ENCODE data around the gene GPSM3. TPM values are rescaled to one million over a fixed set of nuclear protein-coding genes. Genes with fewer than 3 reads are reported as not detected.

Gene GPSM3
- total and polyA plus RNA-seq, 7 donors = 1.5 to 5.1 (median 2.7) TPM

- intact Hi-C loops (cut with DNase I) = loop anchor here in 1 of 2 donors (5.0 kb wide), 1 partner anchor 48 kb away; the partner anchor contains the start of gene ATF6B
- Histone ChIP-seq H3K36me3 (ENCODE audit: insufficient read depth in 1 of 2, low read depth in 1 of 2) (peaks cover 0 to 17% of the 10 kb centered on the region in 2 donors), H3K9me3 (no peaks in the 10 kb centered on the region), H3K4me1 (peaks cover 30% of the 10 kb centered on the region), H3K27ac (peak overlapping the region; percentile 87), H3K4me3 (peak overlapping the region; percentile 92), H3K27me3 (ENCODE audit: insufficient read depth in 3 of 3, low read length in 2 of 3) (no peaks in the 10 kb centered on the region)
- 6 to 17% (median 9%) methylated on average over 2 of the region's 2 CpGs for WGBS, 3 donors
- no peak for TF ChIP-seq CTCF (IDR thresholded peaks at IDR 0.05)
- ATAC-seq (no peak), DNase-seq (no peak)
These were observed 17.1 kb downstream of the GPSM3 start for GRCh38 chr6:32175322-32175710.

- H3K4me3 ChIP-seq = peak overlapping the region; percentile 92
- peaks cover 25% of the 10 kb centered on the region for H3K4me1 ChIP-seq
- DNase-seq (no peak), ATAC-seq (no peak)
- intact Hi-C loops (cut with DNase I) = no loop called here
- 74 to 85% (median 77%) methylated on average over 1 of the region's 1 CpG for WGBS, 3 donors
- no peak for TF ChIP-seq CTCF (IDR thresholded peaks at IDR 0.05)
- no peaks in the 10 kb centered on the region for H3K9me3 ChIP-seq
- no peaks in the 10 kb centered on the region for H3K27me3 ChIP-seq (ENCODE audit: insufficient read depth in 3 of 3, low read length in 2 of 3)
- H3K27ac ChIP-seq = no peak overlapping the region
- peaks cover 0 to 18% of the 10 kb centered on the region in 2 donors for H3K36me3 ChIP-seq (ENCODE audit: insufficient read depth in 1 of 2, low read depth in 1 of 2)
These were observed 18.0 kb downstream of the GPSM3 start for GRCh38 chr6:32174416-32174815.

GRCh38 chr6:32173051-32173727 lies 19.3 kb downstream of the GPSM3 start:
- intact Hi-C loops (cut with DNase I) = no loop called here
- no peaks in the 10 kb centered on the region for H3K27me3 ChIP-seq (ENCODE audit: insufficient read depth in 3 of 3, low read length in 2 of 3)
- no peak for ATAC-seq
- peaks cover 0 to 29% of the 10 kb centered on the region in 2 donors for H3K36me3 ChIP-seq (ENCODE audit: insufficient read depth in 1 of 2, low read depth in 1 of 2)
- no peak for DNase-seq
- no peaks in the 10 kb centered on the region for H3K9me3 ChIP-seq
- TF ChIP-seq CTCF (IDR thresholded peaks at IDR 0.05) = no peak
- H3K4me1 ChIP-seq = peaks cover 20% of the 10 kb centered on the region
- H3K4me3 ChIP-seq = no peak overlapping the region
- WGBS, 3 donors = 77 to 81% (median 79%) methylated on average over 4 of the region's 4 CpGs
- no peak overlapping the region for H3K27ac ChIP-seq

- H3K36me3 ChIP-seq (ENCODE audit: insufficient read depth in 1 of 2, low read depth in 1 of 2) = peaks cover 0 to 48% of the 10 kb centered on the region in 2 donors
- WGBS, 3 donors = 90 to 97% (median 92%) methylated on average over 6 of the region's 6 CpGs
- TF ChIP-seq CTCF (IDR thresholded peaks at IDR 0.05) = no peak
- H3K4me1 ChIP-seq = peaks cover 10% of the 10 kb centered on the region
- ATAC-seq = no peak
- no peak overlapping the region for H3K4me3 ChIP-seq
- no peaks in the 10 kb centered on the region for H3K27me3 ChIP-seq (ENCODE audit: insufficient read depth in 3 of 3, low read length in 2 of 3)
- H3K9me3 ChIP-seq = no peaks in the 10 kb centered on the region
- DNase-seq = no peak
- intact Hi-C loops (cut with DNase I) = no loop called here
- H3K27ac ChIP-seq = no peak overlapping the region
These were observed 21.2 kb downstream of the GPSM3 start for GRCh38 chr6:32171234-32171633.

GRCh38 chr6:32170294-32170693 lies 22.1 kb downstream of the GPSM3 start:
- H3K4me3 ChIP-seq = no peak overlapping the region
- peaks cover 10% of the 10 kb centered on the region for H3K4me1 ChIP-seq
- intact Hi-C loops (cut with DNase I) = no loop called here
- WGBS, 3 donors = 88 to 93% (median 89%) methylated on average over 11 of the region's 11 CpGs
- DNase-seq = no peak
- H3K27me3 ChIP-seq (ENCODE audit: insufficient read depth in 3 of 3, low read length in 2 of 3) = no peaks in the 10 kb centered on the region
- peaks cover 0 to 54% of the 10 kb centered on the region in 2 donors for H3K36me3 ChIP-seq (ENCODE audit: insufficient read depth in 1 of 2, low read depth in 1 of 2)
- TF ChIP-seq CTCF (IDR thresholded peaks at IDR 0.05) = no peak
- ATAC-seq = no peak
- no peak overlapping the region for H3K27ac ChIP-seq
- no peaks in the 10 kb centered on the region for H3K9me3 ChIP-seq
